A549 (cell line): ENCODE results near the gene CCDC80. TPM values are rescaled to one million over a fixed set of nuclear protein-coding genes. Genes with fewer than 3 reads are reported as not detected.

Experiments
- ATAC-seq, 2 experiments: fragments of 200-7000 bp in 1 of 2; fragments of >200 bp in 1 of 2; cut with Nextera tagmentation in 1 of 2; cut with Tn5 transposase in 1 of 2; 3 replicates each; pipeline versions ENCODE4 v1.8.0 to v1.9.1; 2018 to 2020; ENCODE audit warnings: mild to moderate bottlenecking in 1 of 2, moderate library complexity in 1 of 2
- CTCF ChIA-PET: fragments of 300-600 bp; sonication (Branson Sonifier 250); formaldehyde crosslinking; extraction: SDS; loops from one replicate; lab custom pipeline; 2021; ENCODE audit warnings: antibody characterized with exemption, inconsistent platforms; lab: Yijun Ruan, JAX
- POLR2A ChIA-PET: fragments of 350-600 bp; formaldehyde crosslinking; extraction: SDS; loops from one replicate; lab custom pipeline; 2021; ENCODE audit warnings: antibody characterized with exemption, inconsistent platforms; lab: Yijun Ruan, JAX
- DNase-seq, 2 experiments: peaks; one replicate each; pipeline versions ENCODE4 v3.0.0 to v3.0.0-alpha.2; 2011 to 2016; ENCODE audit warnings: low read depth in 1 of 2, low spot score in 1 of 2
- FAIRE-seq: peaks from 2 replicates; lab custom pipeline; 2011; peaks lifted over from hg19 to GRCh38; lab: Jason Lieb, UNC
- H3K27ac ChIP-seq, 2 experiments: fragments of >200 bp; sonication (Bioruptor Twin); formaldehyde crosslinking; 3 replicates each; pipeline ENCODE4 v1.5.1; 2016 to 2017
- H3K4me1 ChIP-seq: fragments of >200 bp; sonication (Bioruptor Twin); formaldehyde crosslinking; 3 replicates; pipeline ENCODE4 v1.6.1; 2016
- H3K4me2 ChIP-seq: fragments of >200 bp; sonication (Bioruptor Twin); formaldehyde crosslinking; 3 replicates; pipeline ENCODE4 v1.6.1; 2016
- H3K4me3 ChIP-seq: fragments of >200 bp; sonication (Bioruptor Twin); formaldehyde crosslinking; 3 replicates; pipeline ENCODE4 v1.5.1; 2016
- H3K9me3 ChIP-seq: fragments of >200 bp; sonication (Bioruptor Twin); formaldehyde crosslinking; 3 replicates; pipeline ENCODE4 v1.6.1; 2016
- CHD2 ChIP-seq: fragments of 150-350 bp; IDR thresholded peaks from 2 replicates; pipeline ENCODE4 v1.6.1; 2014; ENCODE audit warnings: low read length; ENCODE audit not compliant: partially characterized antibody
- CTCF ChIP-seq: fragments of >200 bp; sonication (Bioruptor Twin); formaldehyde crosslinking; IDR thresholded peaks from 3 replicates; pipeline ENCODE4 v1.5.1; 2016
- EHF ChIP-seq: fragments of 250-450 bp; sonication (Bioruptor Pico); IDR thresholded peaks from 2 replicates; pipeline ENCODE4 v1.5.0; 2020; ENCODE audit warnings: mild to moderate bottlenecking
- EHMT2 ChIP-seq: fragments of 200-600 bp; sonication (generic); IDR thresholded peaks from 2 replicates; pipeline ENCODE4 v1.6.1; 2016; ENCODE audit warnings: antibody characterized with exemption, low read depth, mild to moderate bottlenecking, moderate library complexity
- FOSB ChIP-seq: fragments of 250-450 bp; sonication (Bioruptor Pico); IDR thresholded peaks from 2 replicates; pipeline ENCODE4 v1.5.0; 2020; ENCODE audit warnings: mild to moderate bottlenecking, moderate library complexity
- GATA3 ChIP-seq: IDR thresholded peaks from 2 replicates; pipeline ENCODE4 v1.6.1; 2012; ENCODE audit warnings: borderline replicate concordance
- HES2 ChIP-seq: fragments of >200 bp; sonication (Bioruptor Twin); formaldehyde crosslinking; IDR thresholded peaks from 2 replicates; pipeline ENCODE4 v1.6.1; 2016
- HOXB5 ChIP-seq: fragments of 250-450 bp; sonication (Bioruptor Pico); IDR thresholded peaks from 2 replicates; pipeline ENCODE4 v1.5.0; 2020; ENCODE audit warnings: mild to moderate bottlenecking, moderate library complexity
- KDM1A ChIP-seq: fragments of 200-600 bp; sonication (generic); IDR thresholded peaks from 2 replicates; pipeline ENCODE4 v1.6.1; 2016; ENCODE audit warnings: low read depth, mild to moderate bottlenecking
- MAFK ChIP-seq: fragments of 450-650 bp; IDR thresholded peaks from 2 replicates; pipeline ENCODE4 v1.6.1; 2014; ENCODE audit not compliant: partially characterized antibody
- NFE2L2 ChIP-seq: fragments of 150-350 bp; conservative IDR thresholded peaks from 2 replicates; pipeline ENCODE4 v1.6.1; 2014; ENCODE audit warnings: low read length
- PBX3 ChIP-seq: IDR thresholded peaks from 2 replicates; pipeline ENCODE4 v1.6.1; 2012
- RCOR1 ChIP-seq: fragments of 150-350 bp; IDR thresholded peaks from 2 replicates; pipeline ENCODE4 v1.6.1; 2014; ENCODE audit warnings: antibody characterized with exemption, low read length, low read depth
- SMC3 ChIP-seq: fragments of >200 bp; sonication (Bioruptor Twin); formaldehyde crosslinking; IDR thresholded peaks from 3 replicates; pipeline ENCODE4 v1.6.1; 2018; ENCODE audit warnings: inconsistent platforms
- TP53 ChIP-seq: fragments of 250-450 bp; sonication (Bioruptor Pico); IDR thresholded peaks from 2 replicates; pipeline ENCODE4 v1.5.0; 2021; ENCODE audit warnings: mild to moderate bottlenecking, moderate library complexity
- USF2 ChIP-seq: fragments of 450-650 bp; IDR thresholded peaks from 2 replicates; pipeline ENCODE4 v1.6.1; 2014; ENCODE audit warnings: antibody characterized with exemption
- WGBS: methylation state at CpG from one replicate; pipeline ENCODE4 v1.1.6; 2017; ENCODE audit errors: missing lambda C conversion rate; 5-methylcytosine and 5-hydroxymethylcytosine counted together
- polyA plus RNA-seq, 4 experiments: library from polyadenylated mRNA; depleted of rRNA in 3 of 4; stranded (reverse); fragments of >200 nt; fragmentation: RNase III in 1 of 4; extraction: RNeasy Plus Mini Kit Qiagen cat#74134 plus additional on column Dnase treatment in 1 of 4; gene quantifications; 2 replicates in 3 of 4; 3 replicates in 1 of 4; pipeline ENCODE4 v1.2.3, GENCODE V29; 2011 to 2017

The CCDC80 gene
- polyA plus RNA-seq, 2 of the 4 experiments (the other 2 are of a cell fraction), result 54.1 to 148 TPM

- Histone ChIP-seq H3K4me3 (no peak overlapping the region), H3K27ac (no peak overlapping the region), H3K4me2 (no peak overlapping the region), H3K4me1 (peaks cover 25% of the 10 kb centered on the region), H3K9me3 (peaks cover 6% of the 10 kb centered on the region; the same call in 2 of the 3 replicates)
- DNase-seq, result no peak
- ChIA-PET CTCF (interaction anchor here (1.7 kb wide), 1 partner anchor 18 kb away, joined by 5 read pairs; no protein-coding TSS in a partner anchor), POLR2A (no interaction called here)
- 91% methylated on average over 1 of the region's 1 CpG for WGBS
- no peak for TF ChIP-seq USF2
- TF ChIP-seq SMC3, result no peak
- no peak for TF ChIP-seq RCOR1
- no peak for ATAC-seq
- no peak for FAIRE-seq
Measured at GRCh38 chr3:112623717-112624116, 17.2 kb downstream of the CCDC80 start.

GRCh38 chr3:112623213-112623612 is 17.7 kb downstream of the CCDC80 start:
- POLR2A ChIA-PET, result interaction anchor here (0.9 kb wide), 1 partner anchor 18 kb away, joined by 3 read pairs; no protein-coding TSS in a partner anchor
- no peak for ATAC-seq
- H3K9me3 ChIP-seq, result peaks cover 6% of the 10 kb centered on the region; the same call in 2 of the 3 replicates
- no peak for TF ChIP-seq EHMT2
- TF ChIP-seq FOSB (CRISPR knock-in tag), result no peak
- peak; percentile 36 for TF ChIP-seq MAFK
- TF ChIP-seq EHF (CRISPR knock-in tag), result no peak
- TF ChIP-seq SMC3, result no peak
- TF ChIP-seq, all 56 proteins: peak for 1
- 85% methylated on average over 5 of the region's 5 CpGs for WGBS
- DNase-seq, result no peak
- Histone ChIP-seq H3K4me3 (no peak overlapping the region), H3K27ac (peak overlapping the region in 1 of 2 experiments; percentile 47; a peak in 2 of 6 replicates), H3K4me1 (peaks cover 25% of the 10 kb centered on the region), H3K4me2 (peak overlapping the region; percentile 18; the same call in 1 of the 3 replicates)
- CTCF ChIA-PET, result interaction anchor here (0.6 to 1.7 kb wide), 2 partner anchors 19 to 35 kb away, joined by 4 to 5 read pairs; no protein-coding TSS in a partner anchor
- FAIRE-seq, result no peak

GRCh38 chr3:112619295-112619694 is 21.6 kb downstream of the CCDC80 start:
- DNase-seq (peak in 1 of 2 experiments; percentile 37), FAIRE-seq (no peak), ATAC-seq (peak; percentile 39 to 55; a peak in 2 of 6 replicates)
- TF ChIP-seq NFE2L2, result peak; percentile 55; the same call in 1 of the 2 replicates
- no peak for TF ChIP-seq CTCF
- no peak for TF ChIP-seq FOSB (CRISPR knock-in tag)
- no peak for TF ChIP-seq HES2
- TF ChIP-seq CHD2, result no peak
- no peak for TF ChIP-seq KDM1A
- no peak for TF ChIP-seq TP53 (CRISPR knock-in tag)
- no peak for TF ChIP-seq PBX3
- TF ChIP-seq GATA3, result no peak
- no peak for TF ChIP-seq HOXB5 (CRISPR knock-in tag)
- TF ChIP-seq MAFK, result peak; percentile 81
- peaks cover 6% of the 10 kb centered on the region; the same call in 2 of the 3 replicates for H3K9me3 ChIP-seq
- ChIA-PET CTCF (interaction anchor here (0.8 to 3.7 kb wide), 4 partner anchors 24 to 195 kb away, joined by 3 to 18 read pairs (median 3); no protein-coding TSS in a partner anchor), POLR2A (no interaction called here)
- H3K4me1 ChIP-seq, result peaks cover 25% of the 10 kb centered on the region
- WGBS, result 48% methylated on average over 2 of the region's 2 CpGs
- H3K4me2 ChIP-seq, result peak overlapping the region; percentile 3; the same call in 1 of the 3 replicates
- H3K4me3 ChIP-seq, result no peak overlapping the region
- peak overlapping the region; percentile 54 to 71 for H3K27ac ChIP-seq
